ENCODE measurements around the gene NMS. TPM values are rescaled to one million over a fixed set of nuclear protein-coding genes. Genes with fewer than 3 reads are reported as not detected.
A peak's percentile ranks its signal among the peaks of the same experiment; 100 is the strongest.

NMS gene
- total and polyA plus RNA-seq, 2 of the 8 experiments (the other 6 are each of a cell fraction or from before 2014, with no cell fraction given) = not detected

GRCh38 chr2:100427627-100428258 is 42.5 kb upstream of the NMS start:
- Histone ChIP-seq H3K4me2 (ENCODE audit: insufficient read depth in 1 of 2, low read depth in 2 of 2, low read length in 2 of 2) (no peak overlapping the region), H3K18ac (ENCODE audit: extremely low read depth, low read length) (no peak overlapping the region), H3K27me3 (replicated peaks in 1 of 4; ENCODE audit: control insufficient read depth in 3 of 4, extremely low read depth in 1 of 4, insufficient read depth in 3 of 4, low read length in 3 of 4) (no peaks in the 10 kb centered on the region), H2AK5ac (ENCODE audit: low read depth, low read length) (no peak overlapping the region), H2BK20ac (ENCODE audit: low read length) (no peak overlapping the region), H3K14ac (ENCODE audit: insufficient read length) (no peak overlapping the region), H3K9ac (replicated peaks in 1 of 4; ENCODE audit: extremely low read depth in 1 of 4, low read depth in 3 of 4, low read length in 3 of 4) (no peak overlapping the region), H2AFZ (ENCODE audit: low read length) (no peak overlapping the region), H3K23me2 (ENCODE audit: low read depth, low read length) (no peaks in the 10 kb centered on the region), H2BK5ac (ENCODE audit: low read depth, low read length) (no peak overlapping the region), H2BK15ac (ENCODE audit: low read length) (no peak overlapping the region), H3K23ac (ENCODE audit: insufficient read length) (no peak overlapping the region), H3K9me3 (ENCODE audit: insufficient read depth in 2 of 2, low read depth in 1 of 2, low read length in 1 of 2) (peaks cover 0 to 7% of the 10 kb centered on the region in 2 experiments; a peak in 2 of 4 replicates), H3K27ac (ENCODE audit: low read depth, low read length) (no peak overlapping the region), H4K20me1 (replicated peaks in 1 of 2; ENCODE audit: control insufficient read depth in 1 of 2, insufficient read depth in 2 of 2, low read length in 2 of 2) (no peaks in the 10 kb centered on the region), H3K4me1 (replicated peaks in 1 of 4; ENCODE audit: control insufficient read depth in 3 of 4, insufficient read depth in 4 of 4, low read length in 3 of 4) (peaks cover 0 to 4% (median 1%) of the 10 kb centered on the region in 4 experiments; a peak in 2 of 7 replicates), H4K8ac (ENCODE audit: extremely low read depth, insufficient read depth, low read length) (no peak overlapping the region), H3K4me3 (ENCODE audit: extremely low read depth in 1 of 4, insufficient read depth in 2 of 4, low read depth in 3 of 4, low read length in 4 of 4) (no peak overlapping the region), H3K56ac (replicated peaks; ENCODE audit: insufficient read length, low read depth, low read length) (no peak overlapping the region), H3K4ac (replicated peaks; ENCODE audit: insufficient read length, low read depth, low read length) (no peak overlapping the region), H3K79me2 (ENCODE audit: control insufficient read depth in 1 of 2, insufficient read depth in 2 of 2, low read length in 2 of 2) (no peaks in the 10 kb centered on the region), H4K91ac (replicated peaks; ENCODE audit: insufficient read length, low read length) (no peak overlapping the region), H3K36me3 (ENCODE audit: control insufficient read depth in 2 of 4, insufficient read depth in 4 of 4, low read length in 3 of 4) (no peaks in the 10 kb centered on the region), H3K79me1 (ENCODE audit: low read depth, low read length) (no peaks in the 10 kb centered on the region), H2BK12ac (ENCODE audit: low read depth, low read length) (no peak overlapping the region), H2BK120ac (replicated peaks; ENCODE audit: low read depth, low read length) (no peak overlapping the region), H4K5ac (ENCODE audit: insufficient read length, low read depth, low read length) (no peak overlapping the region)
- 69% methylated on average over 11 of the region's 11 CpGs; no CpG with 5 or more reads in 1 of the 2 experiments for WGBS, 2 experiments (ENCODE audit: extremely low coverage in 1 of 2, insufficient coverage in 1 of 2, insufficient read length in 1 of 2, insufficient replicate concordance in 2 of 2, low coverage in 1 of 2, low lambda C conversion rate in 2 of 2, missing lambda C conversion rate in 1 of 2)
- FAIRE-seq (no peak), DNase-seq (ENCODE audit: low read depth in 1 of 2, low spot score in 2 of 2) (peak in 1 of 2 experiments; percentile 76)
- ChIA-PET CTCF (ENCODE audit: partially characterized antibody) (interaction anchor here (1.0 kb wide), 1 partner anchor 14 kb away, joined by 3 read pairs; no protein-coding TSS in a partner anchor), POLR2A (ENCODE audit: partially characterized antibody) (no interaction called here)
- peak; percentile 59 to 60 for TF ChIP-seq RAD21 (IDR thresholded peaks at IDR 0.05 in 1 of 2, conservative IDR thresholded peaks at IDR 0.05 in 1 of 2; ENCODE audit: low read depth in 2 of 2, low read length in 2 of 2)
- TF ChIP-seq EP300 (IDR thresholded peaks at IDR 0.05; ENCODE audit: borderline replicate concordance in 1 of 2, low read depth in 2 of 2, low read length in 2 of 2) = no peak
- TF ChIP-seq CTCF (IDR thresholded peaks at IDR 0.05; ENCODE audit: control extremely low read depth in 1 of 3, insufficient read depth in 1 of 3, low read depth in 1 of 3, low read length in 3 of 3) = peak; percentile 29 to 45 (median 37); a peak in 3 of 4 replicates

Measured in H1 (cell line).